ENCODE measurements around the gene MMP13.
"Not testable (repeated sequence)": the region's sequence is repeated elsewhere in the genome, so short reads cannot be mapped to it uniquely, and the experiment has no call there.

MMP13 gene

GRCh38 chr11:102955624-102956023, at the start of gene MMP13:
Gene MMP13 (minus strand): TSS chr11:102955732. CDS start chr11:102955705, 27 bp downstream.
- in situ Hi-C loops (cut with HindIII; ENCODE audit: low sequenced_read_pairs), result no loop called here

DNA sequence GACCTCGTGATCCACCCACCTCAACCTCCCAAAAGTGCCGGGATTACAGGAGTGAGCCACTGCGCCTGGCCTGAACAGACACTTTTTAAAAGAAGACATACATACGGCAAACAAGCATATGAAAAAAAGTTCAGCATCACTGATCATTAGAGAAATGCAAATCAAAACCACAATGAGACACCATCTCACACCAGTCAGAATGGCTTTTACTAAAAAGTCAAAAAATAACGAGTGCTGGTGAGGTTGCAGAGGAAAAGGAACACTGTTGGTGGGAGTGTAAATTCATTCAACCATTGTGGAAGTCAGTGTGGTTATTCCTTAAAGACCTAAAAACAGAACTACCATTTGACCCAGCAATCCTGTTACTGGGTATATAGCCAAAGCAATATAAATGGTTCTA, 48.7 kb upstream of the MMP13 start:
- in situ Hi-C loops (cut with HindIII; ENCODE audit: low sequenced_read_pairs), result not testable (repeated sequence)

DNA sequence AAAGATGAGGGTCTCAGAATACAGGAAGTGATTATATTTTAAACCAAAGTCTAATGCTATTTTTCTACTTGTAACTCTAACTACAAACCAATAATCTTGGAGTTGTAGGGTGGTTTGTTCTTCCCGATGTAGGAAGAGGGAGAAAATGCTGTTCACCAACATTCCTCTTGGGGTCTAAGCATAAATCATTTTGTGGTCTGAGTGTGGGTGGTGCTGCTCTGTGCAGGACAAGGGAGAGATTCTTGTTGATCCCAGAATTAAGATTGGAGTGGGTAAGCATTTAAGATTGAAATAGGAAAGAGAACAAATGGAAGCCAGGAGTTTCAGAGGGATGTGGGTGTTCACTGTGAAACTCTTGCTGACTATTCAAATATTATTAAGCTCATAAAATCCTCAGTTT, 38.6 kb upstream of the MMP13 start:
- in situ Hi-C loops (cut with HindIII; ENCODE audit: low sequenced_read_pairs), result no loop called here

DNA sequence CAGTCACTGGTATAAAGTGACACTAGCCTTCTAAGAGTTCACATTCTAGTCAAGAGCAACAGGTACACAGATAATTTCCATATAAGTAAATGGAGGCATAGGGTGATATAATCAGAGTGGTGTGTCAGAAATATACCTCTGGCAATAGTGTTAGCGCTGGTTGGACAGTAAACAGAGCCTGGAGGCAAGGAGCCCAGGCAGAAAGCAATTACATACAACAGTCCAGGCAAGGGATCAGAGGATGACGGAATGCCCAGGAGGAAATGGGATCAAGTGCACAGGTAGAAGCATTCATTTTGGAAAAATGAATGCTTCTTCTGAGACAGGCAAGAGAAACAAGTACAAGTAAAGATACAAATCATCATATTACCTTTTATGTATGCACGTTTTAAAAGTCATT, 36.2 kb upstream of the MMP13 start:
- in situ Hi-C loops (cut with HindIII; ENCODE audit: low sequenced_read_pairs), result no loop called here

DNA sequence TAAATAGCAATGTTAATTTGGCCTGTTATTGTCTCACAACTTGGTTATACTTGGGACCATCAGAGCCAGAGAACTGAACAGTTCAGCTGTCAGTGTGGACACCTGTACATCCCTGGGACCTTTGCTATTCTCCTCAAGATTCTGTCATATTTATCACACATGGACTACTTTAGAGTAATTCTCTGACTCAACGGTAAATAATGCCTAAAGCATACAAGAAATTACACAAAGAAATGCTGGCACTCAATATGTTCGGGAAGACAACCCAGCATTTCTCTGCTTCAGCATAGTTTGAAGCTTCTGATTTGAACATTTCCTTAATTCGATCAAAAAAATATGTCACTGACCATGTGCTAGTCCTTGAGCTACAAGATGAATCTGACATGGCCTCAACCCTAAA, 34.6 kb upstream of the MMP13 start:
- in situ Hi-C loops (cut with HindIII; ENCODE audit: low sequenced_read_pairs), result no loop called here

DNA sequence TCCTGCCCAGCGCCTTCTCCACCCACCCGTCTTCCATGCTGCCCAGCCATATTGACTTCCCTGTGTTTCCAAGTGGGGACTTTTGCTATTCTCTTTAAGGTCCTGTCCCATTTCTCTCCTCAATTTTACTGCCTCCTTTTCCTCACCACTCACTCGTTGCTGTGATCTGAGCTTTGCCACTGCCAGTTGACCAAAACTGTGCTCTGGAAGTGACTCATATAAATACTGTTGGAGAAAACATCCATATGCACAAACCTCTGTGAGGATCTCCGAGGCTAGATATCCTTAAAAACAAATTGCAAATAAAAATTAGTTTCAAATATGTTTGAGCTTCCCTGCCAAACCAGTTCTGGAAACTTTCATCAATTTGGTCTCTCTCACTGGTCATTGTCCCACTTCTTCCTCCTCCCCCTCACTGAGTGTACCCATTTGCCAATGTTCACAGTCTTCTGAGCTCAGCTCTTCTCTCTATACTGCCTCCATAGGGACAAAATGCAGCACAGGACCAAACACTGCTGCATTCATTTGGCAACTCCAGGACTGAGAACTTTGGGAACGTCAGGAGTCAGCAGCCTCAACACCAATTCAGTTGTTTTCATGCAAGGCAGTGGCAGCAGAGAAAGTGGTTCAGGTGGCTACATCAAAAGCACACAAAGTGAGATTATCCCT, 34.0 kb upstream of the MMP13 start:
- in situ Hi-C loops (cut with HindIII; ENCODE audit: low sequenced_read_pairs), result no loop called here

DNA sequence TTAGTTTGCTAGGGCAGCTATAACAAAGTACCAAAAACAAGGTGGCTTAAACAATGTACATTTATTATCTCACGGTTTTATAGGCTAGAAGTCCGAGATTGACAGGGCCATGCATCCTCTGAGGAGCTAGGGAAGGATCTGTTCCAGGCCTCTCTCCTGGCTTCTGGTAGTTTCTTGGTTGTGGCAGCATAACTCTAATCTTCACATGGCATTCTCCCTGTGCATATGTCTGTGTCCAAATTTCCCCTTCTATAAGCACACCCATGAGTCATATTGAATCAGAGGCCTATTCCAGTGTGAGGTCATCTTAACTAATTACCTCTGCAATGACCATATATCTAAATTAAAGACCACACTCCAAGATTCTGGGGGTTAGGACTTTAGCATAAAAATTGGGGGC, 31.3 kb upstream of the MMP13 start:
- in situ Hi-C loops (cut with HindIII; ENCODE audit: low sequenced_read_pairs), result no loop called here

DNA sequence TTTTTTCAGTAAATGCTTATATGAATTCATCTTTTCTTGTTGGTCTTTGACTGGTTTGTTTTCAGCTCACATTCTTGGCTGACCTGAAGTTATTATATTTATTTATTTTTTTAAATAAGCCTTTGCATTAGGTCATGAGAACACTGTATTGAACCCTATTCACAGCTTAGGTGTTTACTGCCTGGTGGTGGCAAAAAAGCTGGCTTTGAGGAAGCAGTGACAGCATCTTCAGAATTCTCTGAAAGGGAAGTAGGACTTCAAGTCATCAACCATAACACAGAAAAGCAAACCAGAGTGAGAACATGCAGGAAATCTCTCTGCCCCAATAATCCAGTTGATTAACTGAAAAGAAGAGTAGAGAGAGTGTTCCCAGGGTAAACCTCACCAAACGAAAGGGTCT, 30.3 kb upstream of the MMP13 start:
- in situ Hi-C loops (cut with HindIII; ENCODE audit: low sequenced_read_pairs), result no loop called here

DNA sequence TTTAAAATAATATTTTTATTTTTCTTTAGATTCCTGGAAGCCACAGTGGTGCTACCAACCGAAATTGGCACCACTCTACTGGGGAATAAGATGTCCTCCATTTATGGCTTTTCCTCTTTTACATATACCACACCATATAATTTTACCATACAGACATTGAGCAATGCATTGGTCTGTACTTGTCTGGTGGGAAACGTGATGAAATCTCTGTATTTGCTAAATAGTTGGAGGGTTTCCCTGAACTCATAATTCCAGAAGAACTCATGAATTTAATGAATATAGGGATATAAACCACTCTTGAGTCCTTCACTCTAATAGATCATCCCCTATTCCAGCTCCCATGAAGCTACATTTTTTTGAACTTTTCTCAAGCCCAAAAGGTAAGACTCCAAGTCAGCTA, 28.0 kb upstream of the MMP13 start:
- in situ Hi-C loops (cut with HindIII; ENCODE audit: low sequenced_read_pairs), result no loop called here

GRCh38 chr11:102981324-102981910, 25.9 kb upstream of the MMP13 start:
- in situ Hi-C loops (cut with HindIII; ENCODE audit: low sequenced_read_pairs), result no loop called here

DNA sequence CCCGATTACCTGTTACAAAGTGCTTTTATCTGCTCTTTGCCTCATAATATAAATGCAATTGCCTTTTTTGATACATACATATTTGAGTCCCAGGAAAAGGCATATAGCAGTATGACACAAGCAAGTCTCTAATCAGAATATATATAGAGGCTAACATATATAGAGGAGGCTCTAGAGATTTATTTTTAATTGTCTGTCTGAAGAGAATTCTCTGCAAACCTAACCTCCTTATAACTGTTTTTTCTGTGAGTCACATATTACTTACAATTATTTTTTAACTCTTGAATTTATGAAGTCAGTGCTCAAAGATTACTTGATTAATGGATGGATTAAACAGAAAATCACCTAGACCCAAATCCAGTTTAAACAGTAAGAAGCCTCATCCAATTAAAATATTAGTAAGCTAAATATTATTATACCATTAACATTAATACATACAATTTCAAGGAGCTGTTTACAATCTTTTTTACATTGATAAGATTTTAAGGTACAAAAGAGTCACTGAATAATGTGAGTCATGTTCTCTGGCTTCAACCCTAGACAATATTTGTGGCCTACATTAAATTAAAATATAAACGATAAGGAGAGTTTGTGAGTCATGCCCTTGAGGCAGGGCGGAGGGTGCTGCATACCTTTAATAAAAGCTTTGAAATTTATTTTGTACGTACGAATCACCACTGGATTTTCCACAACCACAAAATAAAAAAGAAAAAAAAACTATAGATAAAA, 19.2 kb upstream of the MMP13 start:
- in situ Hi-C loops (cut with HindIII; ENCODE audit: low sequenced_read_pairs), result no loop called here

DNA sequence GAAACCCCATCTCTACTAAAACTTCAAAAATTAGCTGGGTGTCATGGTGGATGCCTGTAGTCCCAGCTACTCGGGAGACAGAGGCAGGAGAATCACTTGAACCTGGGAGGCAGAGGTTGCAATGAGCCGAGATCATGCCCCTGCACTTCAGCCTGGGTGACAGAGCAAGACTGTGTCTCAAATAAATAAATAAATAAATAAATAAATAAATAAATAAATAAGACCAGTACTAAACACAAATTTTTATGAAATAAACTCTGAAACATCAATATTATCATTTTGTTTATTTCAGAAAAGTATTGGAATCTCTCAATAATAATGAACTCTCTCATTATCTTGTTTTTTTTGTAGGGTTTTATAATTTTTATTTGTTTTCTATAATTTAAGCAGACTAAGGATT, 18.2 kb upstream of the MMP13 start:
- in situ Hi-C loops (cut with HindIII; ENCODE audit: low sequenced_read_pairs), result not testable (repeated sequence)

DNA sequence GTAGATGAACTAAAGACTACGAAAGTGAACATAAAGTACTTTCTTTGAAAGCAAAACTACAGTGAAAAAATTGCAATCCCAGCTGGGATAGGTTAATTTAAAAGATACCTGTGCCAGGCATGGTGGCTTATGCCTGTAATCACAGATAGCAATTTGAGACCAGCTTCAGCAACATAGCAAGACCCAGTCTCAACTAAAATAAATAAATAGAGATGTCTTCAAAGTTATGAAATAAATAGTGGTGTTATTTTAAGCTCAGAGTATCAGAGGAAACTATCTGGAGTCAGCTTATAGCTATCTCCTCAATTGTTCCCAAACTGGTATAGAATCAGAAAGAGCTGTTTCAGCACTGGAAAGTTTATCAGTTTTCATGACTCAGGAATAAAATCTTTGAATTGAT, 17.3 kb upstream of the MMP13 start:
- in situ Hi-C loops (cut with HindIII; ENCODE audit: low sequenced_read_pairs), result no loop called here

- in situ Hi-C loops (cut with HindIII; ENCODE audit: low sequenced_read_pairs), result no loop called here
Observed at GRCh38 chr11:102971766-102972165, 16.2 kb upstream of the MMP13 start.

- in situ Hi-C loops (cut with HindIII; ENCODE audit: low sequenced_read_pairs), result no loop called here
Observed at GRCh38 chr11:102967497-102967896, 12.0 kb upstream of the MMP13 start.

GRCh38 chr11:102966011-102966410, 10.5 kb upstream of the MMP13 start:
- in situ Hi-C loops (cut with HindIII; ENCODE audit: low sequenced_read_pairs), result no loop called here

DNA sequence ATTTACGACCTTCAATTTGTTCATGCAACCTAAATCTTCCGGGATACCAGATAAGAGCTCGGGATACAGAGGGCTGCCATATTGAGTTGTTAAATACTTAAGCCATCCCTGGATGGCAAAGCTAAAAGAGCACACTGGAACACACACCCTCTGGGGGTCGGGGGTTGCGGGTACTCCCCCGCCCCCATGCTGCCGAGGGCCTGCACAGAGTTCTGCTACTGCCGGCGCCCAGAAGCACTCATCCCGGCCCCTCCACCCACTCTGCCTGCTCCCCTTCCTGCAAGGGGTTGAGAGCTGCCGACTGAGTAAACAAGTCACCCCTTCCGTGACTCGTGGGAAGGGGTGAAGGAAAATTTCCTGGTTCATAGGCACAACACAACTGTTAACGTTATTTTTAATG, 9.3 kb upstream of the MMP13 start:
- in situ Hi-C loops (cut with HindIII; ENCODE audit: low sequenced_read_pairs), result no loop called here

DNA sequence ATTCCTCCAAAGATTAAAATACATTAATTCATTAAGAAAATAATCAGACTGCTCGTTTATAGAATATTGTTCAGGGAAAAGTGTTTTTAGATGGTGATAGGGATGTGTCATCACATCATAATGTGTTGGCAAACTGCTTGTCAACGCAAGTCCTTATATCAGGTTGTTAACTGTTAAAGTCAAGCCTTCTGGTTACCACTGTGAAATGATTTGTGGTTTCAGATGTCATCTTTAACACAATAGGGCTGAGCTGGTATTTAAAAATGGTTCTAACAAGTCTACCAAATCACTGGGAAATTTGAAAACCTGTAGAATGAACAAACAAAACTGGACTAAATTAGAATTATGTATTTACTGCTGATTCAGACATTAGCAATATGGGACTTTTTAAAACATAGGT, 2.4 kb upstream of the MMP13 start:
- in situ Hi-C loops (cut with HindIII; ENCODE audit: low sequenced_read_pairs), result no loop called here

DNA sequence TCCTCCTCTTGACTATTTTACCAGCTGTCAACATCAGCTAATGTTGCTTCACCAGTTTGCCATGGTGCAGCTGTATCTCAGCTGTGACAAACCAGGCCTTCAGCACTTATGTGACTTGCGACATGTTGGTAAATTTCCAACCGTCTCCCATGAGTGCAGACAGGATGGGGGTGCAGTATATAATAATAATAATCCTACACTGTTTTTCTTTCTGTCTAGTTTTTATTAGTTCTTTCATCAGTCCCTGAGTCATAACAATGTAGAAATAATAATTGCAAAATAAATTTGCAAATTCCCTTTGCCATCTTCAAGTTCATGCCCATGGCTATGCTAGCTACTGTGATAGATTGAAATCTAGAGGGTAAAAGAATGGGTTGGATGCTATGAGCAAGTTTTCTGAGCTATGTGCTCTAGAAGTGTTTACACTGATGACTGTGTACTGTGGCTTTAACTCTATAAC, 4.9 kb downstream of the MMP13 start:
- in situ Hi-C loops (cut with HindIII; ENCODE audit: low sequenced_read_pairs), result no loop called here

DNA sequence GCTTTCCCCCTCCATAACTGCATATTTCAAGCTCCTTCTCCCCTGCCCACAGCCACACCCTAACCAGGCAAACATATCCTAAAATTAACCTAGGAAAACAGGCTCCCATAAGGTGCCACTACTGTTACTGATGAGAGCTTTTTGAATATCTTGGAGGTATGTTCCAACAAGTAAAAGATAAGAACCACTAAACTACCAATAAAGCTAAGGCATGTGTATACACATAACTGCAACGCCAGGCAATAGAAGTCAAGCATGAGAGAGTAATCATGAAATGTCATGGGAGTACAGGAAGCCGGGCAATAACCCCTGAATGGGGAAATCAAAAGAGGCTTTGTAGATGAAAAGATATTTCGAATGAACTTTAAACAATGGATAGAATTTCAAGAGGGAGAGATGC, 9.3 kb downstream of the MMP13 start:
- in situ Hi-C loops (cut with HindIII; ENCODE audit: low sequenced_read_pairs), result no loop called here

DNA sequence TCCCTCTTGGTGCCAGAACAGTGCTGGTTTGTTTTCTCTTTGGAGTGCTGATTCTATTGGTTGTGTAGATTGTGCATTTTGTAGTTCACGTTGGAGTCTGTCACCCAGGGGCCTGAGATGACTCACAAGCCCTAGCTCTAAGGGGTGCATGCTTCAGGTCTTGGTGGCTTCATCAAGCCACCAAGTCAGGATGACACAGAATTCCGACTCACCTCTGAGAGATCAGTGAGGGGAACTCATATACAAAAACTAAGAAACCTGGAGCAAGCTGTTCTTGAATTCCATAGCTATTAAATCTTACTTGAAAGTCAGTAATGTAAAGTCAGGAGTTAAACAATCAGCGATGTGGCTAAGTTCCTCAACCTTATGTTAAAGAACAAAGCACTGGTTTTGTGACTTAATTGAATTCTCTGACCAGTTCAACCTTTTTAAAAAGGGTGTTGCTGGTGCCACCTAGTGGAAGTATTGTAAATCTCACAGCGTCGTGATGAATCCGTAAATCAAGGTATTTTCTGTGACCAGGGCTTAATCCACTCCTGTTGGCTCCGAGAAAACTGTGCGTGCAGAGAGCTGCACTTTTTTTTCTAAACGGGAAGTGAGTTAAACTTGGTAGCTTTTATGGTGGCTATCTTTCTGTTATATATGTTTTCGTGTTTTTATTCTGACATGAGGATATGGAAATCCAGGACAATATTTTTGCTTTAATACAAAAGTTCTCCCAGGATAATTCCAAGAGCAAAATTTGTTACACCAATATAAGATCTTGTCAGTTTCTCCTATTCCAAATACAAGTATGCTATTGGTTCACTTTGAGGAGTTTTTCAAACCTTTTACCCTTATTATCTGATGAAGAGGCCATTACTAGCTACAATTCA, 14.6 kb downstream of the MMP13 start:
- in situ Hi-C loops (cut with HindIII; ENCODE audit: low sequenced_read_pairs), result no loop called here
